PC-3 (cell line): ENCODE measurements around the gene COL4A6. TPM values are rescaled to one million over a fixed set of nuclear protein-coding genes. Genes with fewer than 3 reads are reported as not detected.
A peak's percentile ranks its signal among the peaks of the same experiment; 100 is the strongest.

Source experiments
- ATAC-seq: fragments of 200-7000 bp; cut with Tn5 transposase; 2 replicates; pipeline ENCODE4 v1.9.1; 2020; ENCODE audit warnings: mild to moderate bottlenecking, moderate library complexity
- BruUV-seq: library from RNA; stranded (reverse); fragments of 400-500 nt; replicated peaks from 2 replicates; lab custom pipeline; 2021; lab: Mats Ljungman, UMichigan
- CTCF ChIA-PET: fragments of 300-600 bp; sonication (Branson Sonifier 250); formaldehyde crosslinking; loops from one replicate; lab custom pipeline; 2022; ENCODE audit warnings: antibody characterized with exemption; lab: Charles Lee
- POLR2A ChIA-PET: fragments of 300-600 bp; sonication (Branson Sonifier 250); formaldehyde crosslinking; loops from one replicate; lab custom pipeline; 2022; ENCODE audit warnings: antibody characterized with exemption; ENCODE audit not compliant: unreplicated experiment; lab: Charles Lee
- DNase-seq: peaks from one replicate; pipeline ENCODE4 v3.0.0-alpha.2; 2015
- H2AFZ ChIP-seq: fragments of 300-600 bp; sonication (generic); 2 replicates; pipeline ENCODE4 v1.6.0; 2016; ENCODE audit warnings: antibody characterized with exemption, low read length
- H3F3A ChIP-seq: fragments of 300-600 bp; sonication (generic); one replicate; pipeline ENCODE4 v1.6.0; 2017; ENCODE audit warnings: antibody characterized with exemption, low read length, control low read depth, mild to moderate bottlenecking; ENCODE audit not compliant: unreplicated experiment
- H3K27ac ChIP-seq: fragments of 300-600 bp; sonication (generic); 2 replicates; pipeline ENCODE4 v1.5.1; 2016; ENCODE audit warnings: mild to moderate bottlenecking, low read length
- H3K27me3 ChIP-seq: fragments of 300-600 bp; sonication (generic); 2 replicates; pipeline ENCODE4 v1.6.1; 2016; ENCODE audit warnings: low read length, mixed read lengths
- H3K36me3 ChIP-seq: fragments of 300-600 bp; sonication (generic); 2 replicates; pipeline ENCODE4 v1.6.1; 2016; ENCODE audit warnings: low read depth, mixed run types, low read length, mixed read lengths
- H3K4me1 ChIP-seq: fragments of 300-600 bp; sonication (generic); 2 replicates; pipeline ENCODE4 v1.5.1; 2016; ENCODE audit warnings: low read length; ENCODE audit not compliant: insufficient read depth
- H3K4me2 ChIP-seq: fragments of 300-600 bp; sonication (generic); 2 replicates; pipeline ENCODE4 v1.6.0; 2016; ENCODE audit warnings: low read length
- H3K4me3 ChIP-seq: fragments of 300-600 bp; sonication (generic); 2 replicates; pipeline ENCODE4 v1.5.1; 2016; ENCODE audit warnings: mild to moderate bottlenecking, low read length, mixed read lengths
- H3K79me2 ChIP-seq: fragments of 300-600 bp; sonication (generic); 2 replicates; pipeline ENCODE4 v1.6.1; 2017; ENCODE audit warnings: low read length, mixed read lengths
- H3K9ac ChIP-seq: fragments of 300-600 bp; sonication (generic); 2 replicates; pipeline ENCODE4 v1.6.0; 2016; ENCODE audit warnings: mild to moderate bottlenecking, low read length
- H3K9me2 ChIP-seq: fragments of 300-600 bp; sonication (generic); replicated peaks from 2 replicates; pipeline ENCODE4 v1.6.1; 2016; ENCODE audit warnings: mixed run types, low read length, mixed read lengths
- H3K9me3 ChIP-seq: fragments of 300-600 bp; sonication (generic); 2 replicates; pipeline ENCODE4 v1.6.1; 2016; ENCODE audit warnings: low read length, mixed read lengths
- H4K20me1 ChIP-seq: fragments of 300-600 bp; sonication (generic); 2 replicates; pipeline ENCODE4 v1.6.1; 2016; ENCODE audit warnings: low read length, mixed read lengths
- EZH2 ChIP-seq: fragments of 300-600 bp; sonication (generic); IDR thresholded peaks from one replicate; pipeline ENCODE4 v1.6.1; 2017; ENCODE audit warnings: antibody characterized with exemption, mild to moderate bottlenecking, low read length; ENCODE audit not compliant: unreplicated experiment
- EZH2phosphoT487 ChIP-seq: fragments of 300-600 bp; sonication (generic); IDR thresholded peaks from 2 replicates; pipeline ENCODE4 v1.6.1; 2018; ENCODE audit warnings: mild to moderate bottlenecking, antibody characterized with exemption, low read length, borderline replicate concordance
- intact Hi-C: fragments of 100-400 bp; cut with micrococcal nuclease; formaldehyde crosslinking; loops from 2 replicates; pipeline ENCODE4 v1.9.0; 2023
- total RNA-seq: library from RNA; depleted of rRNA; stranded (reverse); fragments of >200 nt; gene quantifications from 2 replicates; pipeline ENCODE4 v1.2.3, GENCODE V29; 2014
- TF ChIP-seq, protein P1 (sequence below): fragments of 300-600 bp; sonication (generic); conservative IDR thresholded peaks from 2 replicates; pipeline ENCODE4 v1.5.1; 2017; ENCODE audit warnings: antibody characterized with exemption, low read depth, mild to moderate bottlenecking, low read length

COL4A6 gene
- total RNA-seq, 1 experiment from 2014 or later, result 4.4 TPM

DNA sequence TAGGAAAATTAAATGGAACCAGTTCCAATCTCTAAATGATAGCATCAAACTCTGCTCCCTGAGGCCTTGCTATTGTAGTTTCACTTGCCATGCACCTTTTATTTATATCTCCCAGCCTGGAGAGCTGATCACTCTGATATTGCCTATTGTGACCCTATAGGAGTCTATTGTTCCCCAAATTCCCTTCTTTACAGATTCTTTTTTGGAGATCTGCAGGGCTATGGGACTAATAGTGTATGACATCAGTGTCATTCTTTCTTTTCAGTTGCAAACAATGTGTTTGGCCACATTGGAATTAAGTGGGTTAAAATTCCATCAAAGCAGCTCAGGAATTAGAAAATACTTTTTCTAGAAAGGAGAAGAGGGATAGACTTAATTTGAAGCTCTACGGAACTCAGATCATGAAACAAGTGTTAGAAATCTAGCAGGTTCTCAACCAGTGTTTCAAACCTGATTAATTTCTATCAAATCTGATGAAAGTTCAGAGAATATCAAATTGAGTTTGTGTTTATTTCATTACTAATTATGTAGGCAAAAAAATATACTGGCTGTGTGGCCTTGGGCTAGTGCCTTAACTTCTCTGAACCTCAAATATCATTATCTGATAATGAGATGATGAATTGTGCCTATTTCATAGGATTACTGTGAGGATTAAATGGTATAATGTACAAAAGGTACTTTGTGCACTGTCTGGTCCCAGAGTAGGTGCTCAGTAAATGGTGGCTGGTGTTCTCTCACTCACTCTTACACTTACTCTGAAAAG lies 71.4 kb downstream of the COL4A6 start:
- CTCF ChIA-PET, result no interaction called here
- TF ChIP-seq EZH2 (no peak), EZH2phosphoT487 (no peak)
- TF ChIP-seq, protein P1, sequence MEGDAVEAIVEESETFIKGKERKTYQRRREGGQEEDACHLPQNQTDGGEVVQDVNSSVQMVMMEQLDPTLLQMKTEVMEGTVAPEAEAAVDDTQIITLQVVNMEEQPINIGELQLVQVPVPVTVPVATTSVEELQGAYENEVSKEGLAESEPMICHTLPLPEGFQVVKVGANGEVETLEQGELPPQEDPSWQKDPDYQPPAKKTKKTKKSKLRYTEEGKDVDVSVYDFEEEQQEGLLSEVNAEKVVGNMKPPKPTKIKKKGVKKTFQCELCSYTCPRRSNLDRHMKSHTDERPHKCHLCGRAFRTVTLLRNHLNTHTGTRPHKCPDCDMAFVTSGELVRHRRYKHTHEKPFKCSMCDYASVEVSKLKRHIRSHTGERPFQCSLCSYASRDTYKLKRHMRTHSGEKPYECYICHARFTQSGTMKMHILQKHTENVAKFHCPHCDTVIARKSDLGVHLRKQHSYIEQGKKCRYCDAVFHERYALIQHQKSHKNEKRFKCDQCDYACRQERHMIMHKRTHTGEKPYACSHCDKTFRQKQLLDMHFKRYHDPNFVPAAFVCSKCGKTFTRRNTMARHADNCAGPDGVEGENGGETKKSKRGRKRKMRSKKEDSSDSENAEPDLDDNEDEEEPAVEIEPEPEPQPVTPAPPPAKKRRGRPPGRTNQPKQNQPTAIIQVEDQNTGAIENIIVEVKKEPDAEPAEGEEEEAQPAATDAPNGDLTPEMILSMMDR, result no peak

GRCh38 chrX:108362026-108362425 lies 76.2 kb downstream of the COL4A6 start:
- ChIA-PET POLR2A (no interaction called here), CTCF (no interaction called here)
- no peaks in the 10 kb centered on the region; the same call in 1 of the 2 replicates for H3K4me1 ChIP-seq
- intact Hi-C loops, result no loop called here
- H3K27me3 ChIP-seq, result no peaks in the 10 kb centered on the region
- no peaks in the 10 kb centered on the region for H3K36me3 ChIP-seq
- no peak overlapping the region for H3K4me3 ChIP-seq
- H3K4me2 ChIP-seq, result no peak overlapping the region
- no TSS peak for BruUV-seq
- TF ChIP-seq, protein P1, result no peak
- TF ChIP-seq EZH2phosphoT487 (no peak), EZH2 (no peak)
- no peak overlapping the region for H2AFZ ChIP-seq
- no peaks in the 10 kb centered on the region for H3K9me3 ChIP-seq
- no peak overlapping the region for H3K27ac ChIP-seq
- H3K9me2 ChIP-seq, result no peaks in the 10 kb centered on the region
- DNase-seq, result peak; percentile 20
- no peaks in the 10 kb centered on the region for H4K20me1 ChIP-seq
- H3K79me2 ChIP-seq, result no peaks in the 10 kb centered on the region
- no peak overlapping the region for H3K9ac ChIP-seq
- no peaks in the 10 kb centered on the region for H3F3A ChIP-seq
- ATAC-seq, result no peak

More for the DNA sequence above, 71.4 kb downstream of the COL4A6 start:
- POLR2A ChIA-PET, result no interaction called here
- Histone ChIP-seq H3K4me2 (no peak overlapping the region), H3K9me3 (no peaks in the 10 kb centered on the region), H2AFZ (no peak overlapping the region), H3K79me2 (no peaks in the 10 kb centered on the region), H3K9me2 (no peaks in the 10 kb centered on the region), H4K20me1 (no peaks in the 10 kb centered on the region), H3K9ac (no peak overlapping the region), H3K36me3 (no peaks in the 10 kb centered on the region), H3K4me1 (no peaks in the 10 kb centered on the region; the same call in 1 of the 2 replicates), H3K4me3 (no peak overlapping the region), H3K27ac (no peak overlapping the region), H3F3A (no peaks in the 10 kb centered on the region), H3K27me3 (no peaks in the 10 kb centered on the region)
- no TSS peak for BruUV-seq
- no peak for ATAC-seq
- intact Hi-C loops, result no loop called here
- no peak for DNase-seq

DNA sequence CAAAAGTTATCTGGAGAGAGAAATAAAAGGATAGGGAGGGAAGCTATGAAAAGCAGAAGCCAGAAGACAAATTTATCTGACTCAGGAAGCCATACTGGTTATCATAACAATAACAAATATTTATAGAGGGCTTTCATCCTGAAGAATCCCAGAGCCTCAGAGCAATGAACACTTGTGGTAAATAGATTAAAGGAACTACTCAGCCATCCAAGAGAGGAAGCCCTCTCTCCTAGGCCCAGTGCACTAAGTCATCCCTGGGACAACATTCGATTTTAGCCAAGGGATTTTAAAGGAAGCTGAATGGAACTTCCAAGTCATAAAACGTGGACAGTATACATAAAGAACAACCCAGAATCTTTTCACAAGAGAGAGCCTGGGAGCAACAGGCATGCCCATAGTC lies 76.9 kb downstream of the COL4A6 start:
- Histone ChIP-seq H3K4me3 (no peak overlapping the region), H3K9me3 (no peaks in the 10 kb centered on the region), H3K9me2 (no peaks in the 10 kb centered on the region), H3K79me2 (no peaks in the 10 kb centered on the region), H3K36me3 (no peaks in the 10 kb centered on the region), H3K27ac (no peak overlapping the region), H3K27me3 (no peaks in the 10 kb centered on the region), H3K9ac (no peak overlapping the region), H2AFZ (no peak overlapping the region), H3K4me2 (no peak overlapping the region), H3K4me1 (no peaks in the 10 kb centered on the region; the same call in 1 of the 2 replicates), H4K20me1 (no peaks in the 10 kb centered on the region), H3F3A (no peaks in the 10 kb centered on the region)
- BruUV-seq, result no TSS peak
- ChIA-PET POLR2A (no interaction called here), CTCF (interaction anchor here (0.6 kb wide), 1 partner anchor 1121 kb away, joined by 9 read pairs; the partner anchor contains the start of gene GUCY2F)
- TF ChIP-seq, protein P1, result no peak
- TF ChIP-seq EZH2, result no peak
- DNase-seq (no peak), ATAC-seq (no peak)
- intact Hi-C loops, result no loop called here
